Ishikawa (cell line): ENCODE data around the gene SPRING1.

Experiments
- CEBPB ChIP-seq: IDR thresholded peaks from 2 replicates; pipeline ENCODE4 v1.6.1; 2012
- CREB1 ChIP-seq: IDR thresholded peaks from 2 replicates; pipeline ENCODE4 v1.6.1; 2012; ENCODE audit warnings: low read depth
- EGR1 ChIP-seq: IDR thresholded peaks from 2 replicates; pipeline ENCODE4 v1.6.1; 2012
- EP300 ChIP-seq: IDR thresholded peaks from 2 replicates; pipeline ENCODE4 v1.6.1; 2012; ENCODE audit warnings: borderline replicate concordance
- FOXM1 ChIP-seq: IDR thresholded peaks from 2 replicates; pipeline ENCODE4 v1.6.1; 2012; ENCODE audit warnings: low read depth, borderline replicate concordance
- MAX ChIP-seq: IDR thresholded peaks from 2 replicates; pipeline ENCODE4 v1.6.1; 2012
- NFIC ChIP-seq: IDR thresholded peaks from 2 replicates; pipeline ENCODE4 v1.6.1; 2012
- RAD21 ChIP-seq: IDR thresholded peaks from 2 replicates; pipeline ENCODE4 v1.6.1; 2012; ENCODE audit warnings: low read depth
- REST ChIP-seq: IDR thresholded peaks from 2 replicates; pipeline ENCODE4 v1.6.1; 2012; ENCODE audit warnings: low read depth, mild to moderate bottlenecking
- TAF1 ChIP-seq: IDR thresholded peaks from 2 replicates; pipeline ENCODE4 v1.6.1; 2012; ENCODE audit warnings: low read depth, mild to moderate bottlenecking
- TCF12 ChIP-seq: IDR thresholded peaks from 2 replicates; pipeline ENCODE4 v1.6.1; 2012; ENCODE audit warnings: low read depth
- TEAD4 ChIP-seq: IDR thresholded peaks from 2 replicates; pipeline ENCODE4 v1.6.1; 2012
- USF1 ChIP-seq: IDR thresholded peaks from 2 replicates; pipeline ENCODE4 v1.6.1; 2012
- YY1 ChIP-seq: IDR thresholded peaks from 2 replicates; pipeline ENCODE4 v1.6.1; 2012; ENCODE audit warnings: low read depth
- ZBTB7A ChIP-seq: IDR thresholded peaks from 2 replicates; pipeline ENCODE4 v1.6.1; 2012; ENCODE audit warnings: low read depth

Gene SPRING1

GRCh38 chr12:116710370-116711150, 27.3 kb downstream of the SPRING1 start:
- TF ChIP-seq RAD21 (no peak), CREB1 (no peak), ZBTB7A (no peak), TAF1 (no peak), CEBPB (no peak), EP300 (no peak), USF1 (no peak), TCF12 (no peak), FOXM1 (no peak), REST (no peak), YY1 (no peak), MAX (no peak), NFIC (no peak), TEAD4 (no peak), EGR1 (no peak)

- TF ChIP-seq MAX (no peak), RAD21 (no peak)
Observed at GRCh38 chr12:116709768-116710167, 28.1 kb downstream of the SPRING1 start.

GRCh38 chr12:116708826-116709756, 28.8 kb downstream of the SPRING1 start:
- no peak for TF ChIP-seq ZBTB7A
- peak; percentile 70 for TF ChIP-seq RAD21

GRCh38 chr12:116707751-116708150, 30.1 kb downstream of the SPRING1 start:
- TF ChIP-seq ZBTB7A (no peak), EP300 (no peak), EGR1 (no peak), TEAD4 (no peak), RAD21 (no peak), REST (no peak), USF1 (no peak), CREB1 (no peak)

GRCh38 chr12:116703214-116703795, 34.6 kb downstream of the SPRING1 start:
- TF ChIP-seq MAX (no peak), RAD21 (peak; percentile 92), YY1 (no peak), TEAD4 (no peak), TCF12 (no peak), EGR1 (no peak), ZBTB7A (no peak)

GRCh38 chr12:116701432-116701831, 36.4 kb downstream of the SPRING1 start:
- TF ChIP-seq REST (no peak), CREB1 (no peak), ZBTB7A (no peak), EP300 (no peak)
